Left ventricle myocardium inferior (tissue), 1 donor: ENCODE results near the gene PCYOX1L. TPM values are rescaled to one million over a fixed set of nuclear protein-coding genes. Genes with fewer than 3 reads are reported as not detected.

Experiments used
- DNase-seq: peaks from one replicate; pipeline ENCODE4 v3.0.0-alpha.2; 2020
- H3K27ac ChIP-seq: fragments of 200-600 bp; replicated peaks from 2 replicates; pipeline ENCODE4 v1.8.0; 2021
- H3K27me3 ChIP-seq: fragments of 200-600 bp; 2 replicates; pipeline ENCODE4 v1.8.0; 2021; ENCODE audit warnings: low read depth
- H3K36me3 ChIP-seq: fragments of 200-600 bp; 2 replicates; pipeline ENCODE4 v1.8.0; 2021
- H3K4me1 ChIP-seq: fragments of 200-600 bp; 2 replicates; pipeline ENCODE4 v1.8.0; 2021
- H3K4me3 ChIP-seq: fragments of 200-600 bp; 2 replicates; pipeline ENCODE4 v1.8.0; 2021; ENCODE audit warnings: mild to moderate bottlenecking, moderate library complexity
- H3K9me3 ChIP-seq: fragments of 200-600 bp; replicated peaks from 2 replicates; pipeline ENCODE4 v1.8.0; 2021
- intact Hi-C: fragments of 100-400 bp; cut with micrococcal nuclease; formaldehyde crosslinking; loops from one replicate; pipeline ENCODE4 v1.11.0; 2022
- total RNA-seq: library from RNA; stranded (reverse); fragmentation: NEBNext Ultra II Directional; extraction: Animal tissue kit (Norgen Biotek cat#: 25700); gene quantifications from one replicate; pipeline ENCODE4 v1.2.1, GENCODE V29; 2021
- TF ChIP-seq, protein P1 (sequence below): fragments of 200-600 bp; IDR thresholded peaks from 2 replicates; pipeline ENCODE4 v1.8.0; 2021; ENCODE audit warnings: antibody characterized with exemption, mild to moderate bottlenecking, borderline replicate concordance
- donor health status: DM: no; HTN: yes; CAD: no; lungs with severe emphysema.

The PCYOX1L gene
- total RNA-seq, 1 donor from 2014 or later, result 3.2 TPM

GRCh38 chr5:149381261-149381985, 23.6 kb downstream of the PCYOX1L start:
- Histone ChIP-seq H3K36me3 (no peaks in the 10 kb centered on the region), H3K9me3 (no peaks in the 10 kb centered on the region), H3K4me3 (peak overlapping the region; percentile 20), H3K27me3 (no peaks in the 10 kb centered on the region), H3K4me1 (peaks cover 60% of the 10 kb centered on the region), H3K27ac (peak overlapping the region; percentile 94)
- TF ChIP-seq, protein P1, sequence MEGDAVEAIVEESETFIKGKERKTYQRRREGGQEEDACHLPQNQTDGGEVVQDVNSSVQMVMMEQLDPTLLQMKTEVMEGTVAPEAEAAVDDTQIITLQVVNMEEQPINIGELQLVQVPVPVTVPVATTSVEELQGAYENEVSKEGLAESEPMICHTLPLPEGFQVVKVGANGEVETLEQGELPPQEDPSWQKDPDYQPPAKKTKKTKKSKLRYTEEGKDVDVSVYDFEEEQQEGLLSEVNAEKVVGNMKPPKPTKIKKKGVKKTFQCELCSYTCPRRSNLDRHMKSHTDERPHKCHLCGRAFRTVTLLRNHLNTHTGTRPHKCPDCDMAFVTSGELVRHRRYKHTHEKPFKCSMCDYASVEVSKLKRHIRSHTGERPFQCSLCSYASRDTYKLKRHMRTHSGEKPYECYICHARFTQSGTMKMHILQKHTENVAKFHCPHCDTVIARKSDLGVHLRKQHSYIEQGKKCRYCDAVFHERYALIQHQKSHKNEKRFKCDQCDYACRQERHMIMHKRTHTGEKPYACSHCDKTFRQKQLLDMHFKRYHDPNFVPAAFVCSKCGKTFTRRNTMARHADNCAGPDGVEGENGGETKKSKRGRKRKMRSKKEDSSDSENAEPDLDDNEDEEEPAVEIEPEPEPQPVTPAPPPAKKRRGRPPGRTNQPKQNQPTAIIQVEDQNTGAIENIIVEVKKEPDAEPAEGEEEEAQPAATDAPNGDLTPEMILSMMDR, result no peak
- intact Hi-C loops, result loop anchor here (5.0 kb wide), 1 partner anchor 186 kb away; no protein-coding TSS in a partner anchor
- no peak for DNase-seq

- Histone ChIP-seq H3K4me3 (peak overlapping the region; percentile 20), H3K36me3 (no peaks in the 10 kb centered on the region), H3K9me3 (no peaks in the 10 kb centered on the region), H3K27me3 (no peaks in the 10 kb centered on the region), H3K27ac (peak overlapping the region; percentile 94), H3K4me1 (peaks cover 65% of the 10 kb centered on the region)
- intact Hi-C loops, result loop anchor here (2.0 to 5.0 kb wide), 2 partner anchors 49 to 185 kb away; no protein-coding TSS in a partner anchor
- DNase-seq, result peak; percentile 81
- TF ChIP-seq, protein P1, result peak; percentile 99
Observed at GRCh38 chr5:149381986-149382338, 24.1 kb downstream of the PCYOX1L start.

GRCh38 chr5:149382517-149383220, 24.8 kb downstream of the PCYOX1L start:
- Histone ChIP-seq H3K36me3 (no peaks in the 10 kb centered on the region), H3K4me1 (peaks cover 73% of the 10 kb centered on the region), H3K27me3 (no peaks in the 10 kb centered on the region), H3K4me3 (peak overlapping the region; percentile 20), H3K9me3 (no peaks in the 10 kb centered on the region), H3K27ac (peak overlapping the region; percentile 94)
- DNase-seq, result no peak
- TF ChIP-seq, protein P1, result no peak
- intact Hi-C loops, result loop anchor here (2.0 to 5.0 kb wide), 2 partner anchors 48 to 185 kb away; no protein-coding TSS in a partner anchor

GRCh38 chr5:149383399-149383798, 25.6 kb downstream of the PCYOX1L start:
- Histone ChIP-seq H3K4me3 (peak overlapping the region; percentile 20), H3K36me3 (no peaks in the 10 kb centered on the region), H3K27me3 (no peaks in the 10 kb centered on the region), H3K27ac (peak overlapping the region; percentile 94), H3K4me1 (peaks cover 80% of the 10 kb centered on the region), H3K9me3 (peaks cover 1% of the 10 kb centered on the region)
- intact Hi-C loops, result loop anchor here (2.0 to 5.0 kb wide), 2 partner anchors 47 to 184 kb away; no protein-coding TSS in a partner anchor
- TF ChIP-seq, protein P1, result no peak
- peak; percentile 63 for DNase-seq

DNA sequence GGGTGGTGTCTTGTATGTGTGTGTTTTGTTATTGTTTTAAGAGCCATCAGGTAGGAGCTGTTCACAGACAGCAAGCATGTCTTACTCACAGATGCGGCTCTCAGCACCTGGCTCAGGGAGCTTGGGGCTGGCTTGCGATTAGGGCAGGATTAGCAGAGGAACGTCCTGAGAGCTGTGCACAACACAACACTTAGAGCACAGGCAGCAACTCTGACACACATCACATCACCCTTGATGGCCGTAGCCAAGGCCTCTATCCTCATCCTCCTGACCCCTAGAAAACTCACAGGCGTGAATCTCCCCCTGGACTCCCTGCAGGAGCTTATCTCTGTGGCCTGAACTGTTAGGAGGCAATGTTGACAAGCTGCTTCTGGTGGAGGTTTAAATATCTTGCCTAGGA, 28.3 kb downstream of the PCYOX1L start:
- H3K27me3 ChIP-seq, result no peaks in the 10 kb centered on the region
- H3K9me3 ChIP-seq, result peaks cover 3% of the 10 kb centered on the region
- no peak for DNase-seq
- H3K27ac ChIP-seq, result peak overlapping the region; percentile 94
- no peak overlapping the region for H3K4me3 ChIP-seq
- intact Hi-C loops, result loop anchor here (5.0 kb wide), 1 partner anchor 36 kb away; no protein-coding TSS in a partner anchor
- peaks cover 96% of the 10 kb centered on the region for H3K4me1 ChIP-seq
- H3K36me3 ChIP-seq, result no peaks in the 10 kb centered on the region
- TF ChIP-seq, protein P1, result no peak
